OCI-LY1 (cell line): Measurements from ENCODE around the gene CASKIN2.

Source experiments
- CTCF ChIP-seq: fragments of 200-600 bp; sonication (generic), shearing (Covaris generic); IDR thresholded peaks from 2 replicates; pipeline ENCODE4 v1.5.1; 2017; ENCODE audit warnings: mild to moderate bottlenecking, antibody characterized with exemption, low read length, moderate library complexity, mixed read lengths
- EZH2 ChIP-seq: fragments of 200-600 bp; sonication (generic), shearing (Covaris generic); IDR thresholded peaks from 2 replicates; pipeline ENCODE4 v1.8.0; 2017; ENCODE audit warnings: borderline replicate concordance, mixed run types, mild to moderate bottlenecking, antibody characterized with exemption, low read length, moderate library complexity, mixed read lengths

- TF ChIP-seq CTCF = no peak
- no peak for TF ChIP-seq EZH2
Observed at GRCh38 chr17:75454193-75454592, 61.1 kb downstream of the CASKIN2 start.
